Measurements from ENCODE around the gene CCDC181.

- no peak for TF ChIP-seq CTCF (conservative IDR thresholded peaks at IDR 0.05 in 1 of 2, IDR thresholded peaks at IDR 0.05 in 1 of 2; ENCODE audit: extremely low read depth in 1 of 2, insufficient read depth in 1 of 2, low read depth in 1 of 2, low read length in 2 of 2)
- no peak for TF ChIP-seq EZH2 (IDR thresholded peaks at IDR 0.05; ENCODE audit: borderline replicate concordance, low read length)
Observed at GRCh38 chr1:169392406-169392805, 34.9 kb downstream of the CCDC181 start.
